ENCODE results near the gene IFIT1. TPM values are rescaled to one million over a fixed set of nuclear protein-coding genes. Genes with fewer than 3 reads are reported as not detected.
A peak's percentile ranks its signal among the peaks of the same experiment; 100 is the strongest.
"Not testable (repeated sequence)": the region's sequence is repeated elsewhere in the genome, so short reads cannot be mapped to it uniquely, and the experiment has no call there.

Gene IFIT1
- total and polyA plus RNA-seq, 2 experiments from 2014 or later: 8.2 to 14.7 TPM

- not testable (repeated sequence) for H3K27me3 ChIP-seq; H3K36me3 ChIP-seq (replicated peaks; ENCODE audit: insufficient read depth, low read depth); H2AFZ ChIP-seq; H3K9me2 ChIP-seq (replicated peaks; ENCODE audit: insufficient read depth); H3K4me1 ChIP-seq (ENCODE audit: insufficient read depth); H3K9me3 ChIP-seq (ENCODE audit: low read depth); DNase-seq (ENCODE audit: low spot score); H3K4me3 ChIP-seq; H3K27ac ChIP-seq; H3K4me2 ChIP-seq; H4K20me1 ChIP-seq (ENCODE audit: insufficient read depth, poor library complexity, severe bottlenecking)
- peaks cover 30% of the 10 kb centered on the region for H3K79me2 ChIP-seq
- 82% methylated on average over 10 of the region's 10 CpGs for WGBS (ENCODE audit: low lambda C conversion rate, missing lambda C conversion rate)
Observed at GRCh38 chr10:89412276-89412675, 19.9 kb downstream of the IFIT1 start.

- Histone ChIP-seq H3K4me3 (peak overlapping the region; percentile 46), H3K79me2 (peaks cover 32% of the 10 kb centered on the region)
Observed at GRCh38 chr10:89413398-89413912, 21.0 kb downstream of the IFIT1 start.

GRCh38 chr10:89414146-89414878, 21.9 kb downstream of the IFIT1 start, which contains the start of gene IFIT5:
IFIT5 (plus strand) TSS chr10:89414568; CDS start chr10:89414799, 231 bp downstream.
- Histone ChIP-seq H3K27me3 (no peaks in the 10 kb centered on the region), H3K27ac (peak within 1 kb of the TSS; percentile 95), H3K4me2 (peak within 1 kb of the TSS; percentile 93), H2AFZ (peak within 1 kb of the TSS; percentile 56), H3K9me2 (replicated peaks; ENCODE audit: insufficient read depth) (no peaks in the 10 kb centered on the region), H3K9me3 (ENCODE audit: low read depth) (no peaks in the 10 kb centered on the region), H3K4me1 (ENCODE audit: insufficient read depth) (no peaks in the 10 kb centered on the region), H3K36me3 (replicated peaks; ENCODE audit: insufficient read depth, low read depth) (no peaks in the 10 kb centered on the region), H4K20me1 (ENCODE audit: insufficient read depth, poor library complexity, severe bottlenecking) (no peaks in the 10 kb centered on the region), H3K79me2 (peaks cover 32% of the 10 kb centered on the region), H3K4me3 (peak within 1 kb of the TSS; percentile 46)
- WGBS (ENCODE audit: low lambda C conversion rate, missing lambda C conversion rate): 1% methylated on average over 45 of the region's 48 CpGs
- TF ChIP-seq EZH2phosphoT487 (IDR thresholded peaks at IDR 0.05; ENCODE audit: low read depth, severe bottlenecking, unreplicated experiment) (no peak), EZH2 (IDR thresholded peaks at IDR 0.05; ENCODE audit: borderline replicate concordance) (no peak), CTCF (IDR thresholded peaks at IDR 0.05; ENCODE audit: poor library complexity) (no peak)
- peak; percentile 85 for DNase-seq (ENCODE audit: low spot score)

More at GRCh38 chr10:89413398-89413912, 21.0 kb downstream of the IFIT1 start:
- Histone ChIP-seq H3K27me3 (no peaks in the 10 kb centered on the region), H3K4me2 (peak overlapping the region; percentile 93), H2AFZ (peak overlapping the region; percentile 56), H3K27ac (peak overlapping the region; percentile 95), H3K4me1 (ENCODE audit: insufficient read depth) (no peaks in the 10 kb centered on the region), H3K9me2 (replicated peaks; ENCODE audit: insufficient read depth) (no peaks in the 10 kb centered on the region), H3K9me3 (ENCODE audit: low read depth) (no peaks in the 10 kb centered on the region), H3K36me3 (replicated peaks; ENCODE audit: insufficient read depth, low read depth) (no peaks in the 10 kb centered on the region), H4K20me1 (ENCODE audit: insufficient read depth, poor library complexity, severe bottlenecking) (no peaks in the 10 kb centered on the region)
- DNase-seq (ENCODE audit: low spot score): no peak
- TF ChIP-seq EZH2 (IDR thresholded peaks at IDR 0.05; ENCODE audit: borderline replicate concordance) (no peak), EZH2phosphoT487 (IDR thresholded peaks at IDR 0.05; ENCODE audit: low read depth, severe bottlenecking, unreplicated experiment) (no peak), CTCF (IDR thresholded peaks at IDR 0.05; ENCODE audit: poor library complexity) (no peak)
- WGBS (ENCODE audit: low lambda C conversion rate, missing lambda C conversion rate): 93% methylated on average over 7 of the region's 7 CpGs

Measured in hepatocyte (in vitro differentiated cells).